ENCODE results near the gene CNN3.

GRCh38 chr1:94955767-94956632 is 29.1 kb upstream of the CNN3 start:
- TF ChIP-seq CTCF (conservative IDR thresholded peaks at IDR 0.05; ENCODE audit: low read depth, low read length) (no peak), EZH2 (IDR thresholded peaks at IDR 0.05; ENCODE audit: borderline replicate concordance, low read depth, low read length, poor library complexity, severe bottlenecking) (no peak)
